H1 (cell line): ENCODE data around the gene CXCL1. TPM values are rescaled to one million over a fixed set of nuclear protein-coding genes. Genes with fewer than 3 reads are reported as not detected.

Experiments
- CTCF ChIA-PET: fragments of 300-600 bp; sonication (Branson Sonifier 250); formaldehyde crosslinking; loops from one replicate; lab custom pipeline; 2021; ENCODE audit not compliant: partially characterized antibody; lab: Charles Lee
- POLR2A ChIA-PET: fragments of 300-600 bp; sonication (Branson Sonifier 250); formaldehyde crosslinking; loops from one replicate; lab custom pipeline; 2021; ENCODE audit warnings: inconsistent platforms; ENCODE audit not compliant: partially characterized antibody; lab: Charles Lee
- DNase-seq, 2 experiments: peaks; one replicate each; pipeline versions ENCODE4 v3.0.0 to v3.0.0-alpha.2; 2010 to 2022; ENCODE audit warnings: low spot score in 2 of 2, low read depth in 1 of 2, mixed read lengths in 1 of 2
- FAIRE-seq: peaks from 2 replicates; lab custom pipeline; 2011; peaks lifted over from hg19 to GRCh38; lab: Jason Lieb, UNC
- H2AFZ ChIP-seq: 2 replicates; pipeline ENCODE4 v1.8.1; 2012; ENCODE audit warnings: low read length, inconsistent platforms
- H2AK5ac ChIP-seq: 2 replicates; pipeline ENCODE4 v1.6.1; 2013; ENCODE audit warnings: low read depth, low read length
- H2BK120ac ChIP-seq: replicated peaks from 2 replicates; pipeline ENCODE3; 2013; ENCODE audit warnings: low read depth, low read length, inconsistent platforms
- H2BK12ac ChIP-seq: 2 replicates; pipeline ENCODE4 v1.6.1; 2013; ENCODE audit warnings: low read depth, low read length
- H2BK15ac ChIP-seq: 2 replicates; pipeline ENCODE4 v1.6.1; 2013; ENCODE audit warnings: low read length
- H2BK20ac ChIP-seq: 2 replicates; pipeline ENCODE4 v1.6.1; 2013; ENCODE audit warnings: low read length
- H2BK5ac ChIP-seq: 2 replicates; pipeline ENCODE4 v1.6.1; 2013; ENCODE audit warnings: low read depth, low read length
- H3K14ac ChIP-seq: 2 replicates; pipeline ENCODE4 v1.6.1; 2013; ENCODE audit warnings: inconsistent platforms; ENCODE audit not compliant: insufficient read length
- H3K18ac ChIP-seq: 2 replicates; pipeline ENCODE4 v1.6.1; 2013; ENCODE audit warnings: low read length; ENCODE audit errors: extremely low read depth
- H3K23ac ChIP-seq: 2 replicates; pipeline ENCODE4 v1.6.1; 2013; ENCODE audit warnings: inconsistent platforms; ENCODE audit not compliant: insufficient read length
- H3K23me2 ChIP-seq: 2 replicates; pipeline ENCODE4 v1.6.1; 2013; ENCODE audit warnings: low read depth, low read length
- H3K27ac ChIP-seq: 2 replicates; pipeline ENCODE4 v1.6.1; 2011; ENCODE audit warnings: low read depth, low read length, inconsistent platforms
- H3K27me3 ChIP-seq, 4 experiments: replicated peaks in 1 of 4; 1 replicate in 1 of 4; 2 replicates in 3 of 4; pipeline versions ENCODE4 v1.6.1 to v1.8.1; 2011 to 2013; ENCODE audit warnings: low read length in 3 of 4, mild to moderate bottlenecking in 3 of 4, inconsistent platforms in 2 of 4, mixed read lengths in 2 of 4, moderate library complexity in 1 of 4; ENCODE audit not compliant: control insufficient read depth in 3 of 4, insufficient read depth in 3 of 4; ENCODE audit errors: extremely low read depth in 1 of 4
- H3K36me3 ChIP-seq, 4 experiments: 2 replicates each; pipeline versions ENCODE4 v1.6.1 to v1.8.1; 2011 to 2013; ENCODE audit warnings: mild to moderate bottlenecking in 4 of 4, low read length in 3 of 4, moderate library complexity in 2 of 4, control low read depth in 1 of 4, inconsistent platforms in 1 of 4; ENCODE audit not compliant: insufficient read depth in 4 of 4, control insufficient read depth in 2 of 4
- H3K4ac ChIP-seq: replicated peaks from 2 replicates; pipeline ENCODE3; 2013; ENCODE audit warnings: low read length, low read depth, mixed read lengths, inconsistent platforms; ENCODE audit not compliant: insufficient read length
- H3K4me1 ChIP-seq, 4 experiments: replicated peaks in 1 of 4; 1 replicate in 1 of 4; 2 replicates in 3 of 4; pipeline versions ENCODE4 v1.6.1 to v1.8.1; 2011 to 2013; ENCODE audit warnings: low read length in 3 of 4, inconsistent platforms in 2 of 4, mixed read lengths in 1 of 4; ENCODE audit not compliant: insufficient read depth in 4 of 4, control insufficient read depth in 3 of 4
- H3K4me2 ChIP-seq, 2 experiments: 2 replicates each; pipeline versions ENCODE4 v1.6.1 to v1.8.1; 2011 to 2013; ENCODE audit warnings: low read depth in 2 of 2, low read length in 2 of 2, control low read depth in 1 of 2, inconsistent platforms in 1 of 2, mild to moderate bottlenecking in 1 of 2; ENCODE audit not compliant: insufficient read depth in 1 of 2
- H3K4me3 ChIP-seq, 4 experiments: fragments of 200-600, 300-600 bp in 1 of 4; sonication (generic), shearing (Covaris generic), sonication (Bioruptor Twin) in 1 of 4; 2 replicates each; pipeline versions ENCODE4 v1.5.1 to v1.8.1; 2011 to 2016; ENCODE audit warnings: low read length in 4 of 4, low read depth in 3 of 4, control low read depth in 2 of 4, inconsistent platforms in 2 of 4, mild to moderate bottlenecking in 2 of 4, mixed read lengths in 1 of 4, moderate library complexity in 1 of 4; ENCODE audit not compliant: insufficient read depth in 2 of 4; ENCODE audit errors: extremely low read depth in 1 of 4
- H3K56ac ChIP-seq: replicated peaks from 2 replicates; pipeline ENCODE3; 2013; ENCODE audit warnings: low read depth, mild to moderate bottlenecking, mixed read lengths, low read length, inconsistent platforms; ENCODE audit not compliant: insufficient read length
- H3K79me1 ChIP-seq: 2 replicates; pipeline ENCODE4 v1.6.1; 2013; ENCODE audit warnings: low read depth, low read length, control low read depth
- H3K79me2 ChIP-seq, 2 experiments: 2 replicates each; pipeline versions ENCODE4 v1.6.1 to v1.8.1; 2012 to 2013; ENCODE audit warnings: low read length in 2 of 2, mild to moderate bottlenecking in 2 of 2, inconsistent platforms in 1 of 2; ENCODE audit not compliant: insufficient read depth in 2 of 2, control insufficient read depth in 1 of 2
- H3K9ac ChIP-seq, 4 experiments: replicated peaks in 1 of 4; 1 replicate in 1 of 4; 2 replicates in 3 of 4; pipeline versions ENCODE4 v1.6.1 to v1.8.1; 2011 to 2013; ENCODE audit warnings: low read depth in 3 of 4, low read length in 3 of 4, control low read depth in 2 of 4, mild to moderate bottlenecking in 2 of 4, moderate library complexity in 2 of 4, inconsistent platforms in 1 of 4; ENCODE audit errors: extremely low read depth in 1 of 4
- H3K9me3 ChIP-seq, 2 experiments: 2 replicates each; pipeline versions ENCODE4 v1.6.1 to v1.8.1; 2012 to 2013; ENCODE audit warnings: mild to moderate bottlenecking in 2 of 2, moderate library complexity in 2 of 2, control low read depth in 1 of 2, inconsistent platforms in 1 of 2, low read depth in 1 of 2, low read length in 1 of 2, mixed read lengths in 1 of 2; ENCODE audit not compliant: insufficient read depth in 2 of 2
- H4K20me1 ChIP-seq, 2 experiments: replicated peaks in 1 of 2; 2 replicates each; pipeline versions ENCODE3 to v1.8.1; 2011 to 2013; ENCODE audit warnings: inconsistent platforms in 2 of 2, low read length in 2 of 2, mild to moderate bottlenecking in 1 of 2; ENCODE audit not compliant: insufficient read depth in 2 of 2, control insufficient read depth in 1 of 2
- H4K5ac ChIP-seq: 2 replicates; pipeline ENCODE4 v1.6.1; 2013; ENCODE audit warnings: low read length, low read depth, mixed read lengths, inconsistent platforms; ENCODE audit not compliant: insufficient read length
- H4K8ac ChIP-seq: 2 replicates; pipeline ENCODE4 v1.8.0; 2013; ENCODE audit warnings: mild to moderate bottlenecking, moderate library complexity, low read length, inconsistent platforms; ENCODE audit not compliant: insufficient read depth; ENCODE audit errors: extremely low read depth
- H4K91ac ChIP-seq: replicated peaks from 2 replicates; pipeline ENCODE3; 2013; ENCODE audit warnings: low read length, mixed read lengths, inconsistent platforms; ENCODE audit not compliant: insufficient read length
- EP300 ChIP-seq, 2 experiments: IDR thresholded peaks; 1 replicate in 1 of 2; 2 replicates in 1 of 2; pipeline ENCODE4 v1.6.1; 2011 to 2012; ENCODE audit warnings: low read depth in 2 of 2, low read length in 2 of 2, mild to moderate bottlenecking in 2 of 2, borderline replicate concordance in 1 of 2, inconsistent platforms in 1 of 2, moderate library complexity in 1 of 2
- MAFK ChIP-seq: IDR thresholded peaks from 2 replicates; pipeline ENCODE4 v1.6.1; 2012; ENCODE audit warnings: low read depth, mild to moderate bottlenecking, improper control_type of control experiment, low read length
- WGBS, 2 experiments: shearing (Covaris generic) in 1 of 2; methylation state at CpG; one replicate each; pipeline versions ENCODE4 v1.1.6 to v1.1.7; 2013 to 2015; ENCODE audit warnings: low lambda C conversion rate in 2 of 2, mixed read lengths in 2 of 2, inconsistent platforms in 1 of 2, low coverage in 1 of 2, missing lambda C conversion rate in 1 of 2; ENCODE audit not compliant: insufficient replicate concordance in 2 of 2, insufficient coverage in 1 of 2, insufficient read length in 1 of 2; ENCODE audit errors: extremely low coverage in 1 of 2, missing lambda C conversion rate in 1 of 2; 5-methylcytosine and 5-hydroxymethylcytosine counted together
- polyA plus RNA-seq, 7 experiments: library from polyadenylated mRNA; depleted of rRNA in 3 of 7; stranded (reverse) in 5 of 7; unstranded in 2 of 7; fragments of >200 nt in 5 of 7; fragments of 200-250 nt in 2 of 7; gene quantifications; 1 replicate in 5 of 7; 2 replicates in 1 of 7; 4 replicates in 1 of 7; pipeline versions ENCODE4 v1.2.1 to v1.2.3, GENCODE V29; 2011 to 2013; ENCODE audit warnings: missing spikeins in 2 of 7, mixed read lengths in 2 of 7
- total RNA-seq: library from RNA; stranded (reverse); fragmentation: NEBNext Ultra II Directional; extraction: Animal tissue kit (Norgen Biotek cat#: 25700); gene quantifications from 2 replicates; pipeline ENCODE4 v1.2.1, GENCODE V29; 2021

Gene CXCL1
- total and polyA plus RNA-seq, 2 of the 8 experiments (the other 6 are each of a cell fraction or from before 2014, with no cell fraction given) = 0.77 to 0.80 TPM

GRCh38 chr4:73853718-73854473 is 15.3 kb upstream of the CXCL1 start:
- WGBS, 2 experiments = 67% methylated on average over 7 of the region's 8 CpGs; no CpG with 5 or more reads in 1 of the 2 experiments

More at GRCh38 chr4:73853718-73854473, 15.3 kb upstream of the CXCL1 start:
- H3K36me3 ChIP-seq = no peaks in the 10 kb centered on the region
- no peak overlapping the region for H3K9ac ChIP-seq
- FAIRE-seq (no peak), DNase-seq (no peak)
- 0 out of 7 replicates have a peak, but pooled peaks cover 0 to 3% (median 0%) of the 10 kb centered on the region in 4 experiments for H3K4me1 ChIP-seq
- H3K4me2 ChIP-seq = peak overlapping the region; percentile 32 to 33; a peak in 2 of 4 replicates
- H3K56ac ChIP-seq = no peak overlapping the region
- no peak overlapping the region for H3K27ac ChIP-seq
- H2AFZ ChIP-seq = peak overlapping the region; percentile 77; the same call in 1 of the 2 replicates
- H2AK5ac ChIP-seq = no peak overlapping the region
- H2BK12ac ChIP-seq = no peak overlapping the region
- H4K91ac ChIP-seq = no peak overlapping the region
- H3K9me3 ChIP-seq = no peaks in the 10 kb centered on the region
- no peak overlapping the region for H3K23ac ChIP-seq
- no peaks in the 10 kb centered on the region; the same call in 1 of the 2 replicates for H3K23me2 ChIP-seq
- peak; percentile 95 for TF ChIP-seq MAFK
- TF ChIP-seq EP300 (IDR thresholded peaks at IDR 0.05; ENCODE audit: borderline replicate concordance in 1 of 2, low read depth in 2 of 2, low read length in 2 of 2) = no peak
- no peak overlapping the region for H3K14ac ChIP-seq
- no peak overlapping the region for H2BK5ac ChIP-seq
- H3K4ac ChIP-seq = no peak overlapping the region
- peak overlapping the region in 1 of 4 experiments; percentile 18; a peak in 1 of 8 replicates for H3K4me3 ChIP-seq
- no peak overlapping the region for H2BK20ac ChIP-seq
- no peak overlapping the region; the same call in 1 of the 2 replicates for H2BK15ac ChIP-seq
- H4K20me1 ChIP-seq = no peaks in the 10 kb centered on the region
- 0 out of 2 replicates have a peak overlapping the region, but pooled peaks have one; percentile 5 for H4K8ac ChIP-seq
- H4K5ac ChIP-seq = no peak overlapping the region
- no peak overlapping the region for H3K18ac ChIP-seq
- ChIA-PET CTCF (interaction anchor here (0.6 to 5.0 kb wide), 9 partner anchors 10 to 205 kb away, joined by 3 to 40 read pairs (median 3); partner anchors contain the start of genes CXCL1 and CXCL6), POLR2A (no interaction called here)
- no peaks in the 10 kb centered on the region for H3K27me3 ChIP-seq
- H3K79me2 ChIP-seq = no peaks in the 10 kb centered on the region
- no peaks in the 10 kb centered on the region for H3K79me1 ChIP-seq
- H2BK120ac ChIP-seq = no peak overlapping the region
